COLO668 (cell line): ENCODE measurements around the gene IKZF3.
"Not testable (repeated sequence)": the region's sequence is repeated elsewhere in the genome, so short reads cannot be mapped to it uniquely, and the experiment has no call there.

Experiments used
- DNase-seq: peaks from one replicate; lab custom pipeline; 2025; ENCODE audit not compliant: unreplicated experiment; lab: John Stamatoyannopoulos, UW

The IKZF3 gene

DNA sequence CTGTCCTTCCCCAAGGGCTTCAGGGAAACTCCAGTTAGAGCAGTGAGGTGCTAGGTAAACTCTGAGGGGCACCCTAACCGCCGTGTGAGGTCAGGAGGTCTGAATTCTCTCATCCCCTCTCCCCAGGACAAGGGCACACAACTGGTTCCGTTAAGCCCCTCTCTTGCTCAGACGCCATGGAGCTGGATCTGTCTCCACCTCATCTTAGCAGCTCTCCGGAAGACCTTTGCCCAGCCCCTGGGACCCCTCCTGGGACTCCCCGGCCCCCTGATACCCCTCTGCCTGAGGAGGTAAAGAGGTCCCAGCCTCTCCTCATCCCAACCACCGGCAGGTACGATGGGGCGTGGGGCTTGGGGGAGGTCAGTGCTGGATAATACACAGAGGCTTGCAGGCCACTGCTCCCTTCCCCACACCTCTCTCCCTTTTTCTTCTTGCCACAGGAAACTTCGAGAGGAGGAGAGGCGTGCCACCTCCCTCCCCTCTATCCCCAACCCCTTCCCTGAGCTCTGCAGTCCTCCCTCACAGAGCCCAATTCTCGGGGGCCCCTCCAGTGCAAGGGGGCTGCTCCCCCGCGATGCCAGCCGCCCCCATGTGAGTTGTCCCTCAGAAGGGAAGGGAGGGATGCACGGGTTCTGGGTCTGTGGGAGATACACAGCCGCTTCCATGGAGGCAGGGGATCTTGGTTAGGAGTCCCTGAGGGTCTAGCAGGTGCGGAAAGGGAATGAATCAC, 121.8 kb downstream of the IKZF3 start:
- no peak for DNase-seq

DNA sequence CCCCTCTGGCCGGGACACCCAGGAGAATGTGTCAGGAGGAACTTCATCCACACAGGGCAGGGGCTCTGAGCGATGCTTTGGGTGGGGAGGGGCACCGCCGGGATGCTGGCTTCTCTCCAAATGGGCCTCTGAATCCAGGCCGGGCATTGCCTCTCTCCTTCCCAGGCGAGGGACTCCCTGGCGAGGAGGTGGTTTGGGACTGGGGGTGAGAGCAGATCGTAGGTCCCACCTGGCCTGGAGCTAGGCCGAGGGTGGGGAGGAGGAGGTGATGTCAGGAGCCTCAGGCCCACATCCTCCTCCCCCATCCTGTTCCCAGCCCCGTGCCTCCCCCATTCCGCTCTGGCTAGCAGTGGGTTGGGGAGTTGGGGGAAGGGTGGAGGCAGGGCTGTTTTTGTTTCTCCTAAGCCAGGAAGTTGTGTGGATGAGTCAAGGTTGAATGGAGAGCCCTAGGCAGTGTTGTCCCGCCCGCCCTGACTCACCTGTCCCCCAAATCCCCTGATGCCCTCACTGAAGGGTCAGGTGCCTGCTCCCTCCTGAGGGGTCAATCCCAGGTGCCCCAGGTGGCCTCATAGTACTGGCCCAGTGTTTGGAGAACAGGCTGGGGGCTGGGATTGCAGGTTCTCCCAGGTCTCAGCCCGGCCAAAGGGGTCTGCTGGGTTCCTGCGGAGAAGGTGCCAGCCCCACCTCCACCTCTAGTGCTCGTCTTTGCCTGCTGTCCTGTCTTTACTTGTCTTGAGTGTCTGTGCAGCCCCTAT, 123.6 kb downstream of the IKZF3 start:
- peak; percentile 80 for DNase-seq

DNA sequence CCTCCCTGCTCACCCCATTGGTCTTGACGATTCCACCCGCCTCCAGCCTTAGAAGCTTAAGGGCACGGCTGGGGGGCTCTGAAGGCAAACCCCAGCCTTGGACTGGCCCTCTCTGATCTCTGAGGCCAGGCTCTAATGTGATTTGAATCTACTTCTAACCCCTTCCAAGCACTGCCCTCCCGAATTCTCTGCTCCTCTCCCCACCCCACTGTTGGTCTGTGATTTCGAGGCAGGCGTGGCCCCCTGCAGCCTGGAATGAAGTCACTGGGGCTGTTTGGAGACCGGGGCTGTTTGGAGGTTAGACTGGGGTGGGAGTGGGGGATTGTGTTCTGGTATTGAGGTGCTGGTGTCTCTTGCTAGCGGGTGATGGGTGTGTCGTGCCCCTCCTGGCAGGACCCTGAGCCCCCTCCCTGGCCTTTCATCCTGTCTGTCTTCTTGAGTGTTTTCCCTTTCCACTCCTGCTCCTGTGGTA, 124.2 kb downstream of the IKZF3 start:
- DNase-seq, result peak; percentile 27

DNA sequence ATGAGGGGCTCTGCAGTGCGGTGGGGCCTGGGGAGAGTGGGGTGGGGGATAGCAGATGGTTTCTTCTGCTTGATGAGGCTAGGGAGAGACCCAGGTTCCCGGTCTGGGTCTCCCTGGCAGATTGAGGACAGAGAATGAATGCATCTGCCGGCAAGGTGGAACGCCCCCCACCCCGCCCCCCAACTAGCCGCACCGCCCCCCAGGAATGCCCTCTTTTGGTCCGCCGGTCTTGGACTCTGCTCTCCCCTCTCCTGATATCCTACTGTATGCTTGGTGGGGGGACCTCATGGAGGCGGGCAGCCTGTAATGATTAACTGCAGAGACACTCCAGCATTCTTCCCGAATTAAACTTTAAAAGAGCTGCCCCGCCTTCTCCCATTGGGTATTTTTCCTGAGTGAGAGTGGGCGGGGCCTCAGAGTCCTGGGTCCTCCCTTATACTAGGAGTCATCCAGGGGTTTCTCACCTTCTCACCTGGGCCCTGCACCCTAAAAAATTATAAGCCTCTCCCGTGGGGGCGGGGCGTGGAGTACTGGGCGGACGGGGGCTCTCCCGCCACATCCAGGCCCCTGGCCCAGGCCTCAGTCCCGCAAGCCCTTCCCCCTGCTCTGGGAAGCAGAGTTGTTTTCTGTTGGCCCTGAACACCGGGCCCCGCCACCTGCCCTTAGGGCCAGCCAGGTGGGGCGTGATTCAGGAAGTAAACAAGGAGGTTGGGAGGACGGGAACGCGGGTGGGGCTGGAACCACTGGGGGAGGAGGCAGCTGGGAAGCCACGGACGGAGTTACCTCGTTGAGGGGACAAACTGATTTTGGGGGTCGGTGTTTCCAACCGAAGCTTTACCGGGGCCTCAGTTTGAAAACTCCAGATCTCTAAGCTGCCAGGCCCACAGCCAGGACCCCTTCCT, 124.9 kb downstream of the IKZF3 start:
- peak; percentile 89 for DNase-seq

DNA sequence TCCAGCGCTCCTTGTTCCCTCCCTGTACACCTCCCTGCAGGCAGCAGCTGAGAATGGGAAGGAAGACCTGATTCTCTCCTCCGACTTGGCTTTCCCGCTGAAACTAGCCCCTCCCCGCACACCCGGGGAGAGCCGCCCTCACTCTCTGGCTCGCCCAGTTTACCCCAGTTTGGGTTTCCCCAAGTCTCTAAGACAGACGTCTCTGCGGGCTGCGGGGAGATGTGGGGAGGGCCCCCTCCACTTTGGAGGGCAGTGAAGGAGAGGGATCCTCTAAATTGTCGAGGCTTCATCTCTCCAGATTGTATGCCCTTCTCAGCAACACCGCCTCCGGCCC, 125.6 kb downstream of the IKZF3 start:
- DNase-seq, result peak; percentile 55

DNA sequence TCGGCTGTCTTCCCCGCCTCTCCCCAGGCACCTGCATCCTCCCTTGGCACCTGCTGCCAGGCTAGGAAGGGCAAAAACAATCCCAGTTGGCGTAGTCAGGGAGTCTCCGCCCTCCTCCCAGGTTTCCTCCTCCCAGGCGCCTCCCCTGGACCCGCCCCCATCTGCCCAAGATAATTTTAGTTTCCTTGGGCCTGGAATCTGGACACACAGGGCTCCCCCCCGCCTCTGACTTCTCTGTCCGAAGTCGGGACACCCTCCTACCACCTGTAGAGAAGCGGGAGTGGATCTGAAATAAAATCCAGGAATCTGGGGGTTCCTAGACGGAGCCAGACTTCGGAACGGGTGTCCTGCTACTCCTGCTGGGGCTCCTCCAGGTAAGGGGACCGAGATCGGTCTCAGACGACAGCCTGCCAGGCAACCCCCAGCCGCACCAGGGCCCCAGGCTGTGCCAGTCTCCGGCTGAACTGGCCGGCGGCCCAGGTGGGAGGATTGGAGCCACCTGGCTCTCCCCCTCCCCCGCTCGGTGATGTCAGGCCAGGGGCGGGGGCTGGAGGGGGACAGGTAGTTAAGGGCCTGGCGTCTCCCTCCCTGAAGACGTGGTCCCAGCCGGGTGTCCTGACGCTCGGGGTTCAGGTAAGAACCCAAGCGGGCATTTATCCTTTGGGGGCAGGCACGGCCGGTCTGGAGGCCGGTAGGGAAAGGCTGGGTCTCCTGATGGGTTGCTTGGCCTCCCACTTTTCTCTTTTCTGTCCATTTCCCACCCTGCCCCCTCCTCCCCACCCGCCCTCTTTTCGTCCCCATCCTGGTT, 126.1 kb downstream of the IKZF3 start, which contains the start of gene GRB7:
Gene GRB7 (plus strand): TSS at position 179 of the 808 bp plus-strand sequence. CDS start 4,364 bp downstream, outside the sequence.
- DNase-seq, result peak; percentile 89

DNA sequence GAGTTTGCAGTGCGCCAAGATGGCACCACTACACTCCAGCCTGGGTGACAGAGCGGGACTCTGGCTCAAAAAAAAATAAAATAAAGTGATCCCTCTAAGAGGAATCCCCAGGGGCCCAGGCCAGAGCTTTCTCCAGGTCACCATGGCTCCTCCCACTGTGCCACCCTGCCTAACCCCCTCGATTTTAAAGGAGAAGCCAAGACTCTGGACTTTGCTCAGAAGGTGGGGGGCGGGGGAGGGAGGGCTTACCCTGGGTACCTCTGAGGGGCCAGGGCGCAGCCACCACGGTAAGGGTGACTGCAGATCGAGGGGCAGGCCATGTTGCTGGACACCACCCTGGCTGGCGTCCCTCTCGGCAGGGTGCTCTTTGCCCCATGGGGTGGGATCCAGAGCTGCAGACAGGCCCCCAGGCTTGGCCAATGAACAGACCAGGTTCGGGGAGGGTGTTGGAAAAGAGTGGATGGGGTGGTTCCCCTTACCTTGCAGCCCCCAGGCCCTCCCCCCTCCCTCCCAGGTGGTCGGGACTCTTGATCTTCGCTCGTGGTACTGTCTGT, 126.8 kb downstream of the IKZF3 start:
- DNase-seq, result peak; percentile 20

DNA sequence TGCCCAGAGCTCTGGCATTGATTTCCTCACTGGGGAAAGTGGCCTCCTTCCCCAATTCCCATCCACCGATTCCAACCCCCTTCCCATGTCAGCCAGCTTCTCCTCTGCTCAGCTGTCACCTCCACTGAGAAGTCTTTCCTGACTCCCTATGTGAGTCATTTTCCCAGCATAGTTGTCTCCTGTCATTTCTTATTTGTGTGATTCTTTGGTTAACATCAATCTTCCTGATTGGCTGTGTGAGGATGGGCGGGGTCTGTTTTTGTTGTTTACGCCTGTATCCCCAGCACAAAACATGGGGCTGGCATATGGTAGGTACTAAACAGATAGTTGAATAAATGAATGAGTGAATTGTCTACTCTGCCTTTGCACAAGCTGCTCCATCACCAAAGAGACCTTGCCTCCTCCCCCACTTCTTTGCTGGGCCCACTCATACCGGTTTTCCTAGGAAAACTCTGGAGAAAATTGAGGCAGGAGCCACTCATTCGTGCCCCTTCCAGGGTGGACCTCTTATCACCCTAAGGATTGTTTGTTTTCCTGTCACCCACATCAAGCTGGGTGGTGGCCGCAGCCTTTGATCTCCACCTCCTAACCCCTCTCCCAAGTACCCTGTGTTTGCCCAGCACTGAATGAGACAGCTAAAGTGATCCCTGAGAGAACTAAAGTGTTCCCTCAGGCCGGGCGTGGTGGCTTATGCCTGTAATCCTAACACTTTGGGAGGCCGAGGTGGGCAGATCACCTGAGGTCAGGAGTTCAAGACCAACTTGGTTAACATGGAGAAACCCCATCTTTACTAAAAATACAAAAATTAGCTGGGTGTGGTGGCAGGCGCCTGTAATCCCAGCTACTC, 127.6 kb downstream of the IKZF3 start:
- DNase-seq, result no peak

DNA sequence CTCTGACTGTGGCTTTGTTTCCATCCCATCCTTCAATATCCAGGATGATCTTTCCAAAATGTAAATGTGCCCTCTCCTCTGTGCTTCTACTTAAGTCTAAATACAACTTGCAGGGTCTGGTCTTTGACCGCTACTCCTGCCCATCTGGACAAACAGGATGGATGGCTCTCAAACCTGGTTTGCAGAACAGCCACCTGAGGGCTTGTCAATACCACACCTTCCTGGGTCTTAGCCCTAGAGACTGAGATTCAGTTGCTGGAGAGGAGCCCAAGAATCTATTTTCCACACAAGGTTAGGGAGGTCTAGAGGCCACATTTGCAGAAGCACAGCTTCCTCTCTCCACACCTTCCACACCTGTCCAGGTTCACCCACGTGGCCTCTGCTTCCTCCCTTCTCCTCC, 128.2 kb downstream of the IKZF3 start:
- no peak for DNase-seq

DNA sequence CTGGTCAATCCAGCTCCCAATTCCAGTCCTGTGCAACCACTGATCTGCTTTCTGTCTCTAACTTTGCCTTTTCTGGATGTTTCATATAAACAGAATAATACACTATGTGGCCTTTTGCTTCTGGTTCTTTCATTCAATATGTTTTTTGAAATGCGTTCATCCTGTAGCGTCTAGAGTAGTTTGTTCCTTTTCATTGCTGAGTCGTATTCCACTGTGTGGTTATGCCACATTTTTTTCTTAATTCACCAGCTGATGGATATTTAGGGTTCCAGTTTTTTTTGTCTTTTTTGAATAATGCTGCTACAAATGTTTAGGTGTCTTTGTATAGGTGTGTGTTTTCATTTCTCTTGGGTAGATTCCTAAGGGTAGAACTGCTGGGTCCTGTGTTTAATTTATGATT, 131.5 kb downstream of the IKZF3 start:
- no peak for DNase-seq

DNA sequence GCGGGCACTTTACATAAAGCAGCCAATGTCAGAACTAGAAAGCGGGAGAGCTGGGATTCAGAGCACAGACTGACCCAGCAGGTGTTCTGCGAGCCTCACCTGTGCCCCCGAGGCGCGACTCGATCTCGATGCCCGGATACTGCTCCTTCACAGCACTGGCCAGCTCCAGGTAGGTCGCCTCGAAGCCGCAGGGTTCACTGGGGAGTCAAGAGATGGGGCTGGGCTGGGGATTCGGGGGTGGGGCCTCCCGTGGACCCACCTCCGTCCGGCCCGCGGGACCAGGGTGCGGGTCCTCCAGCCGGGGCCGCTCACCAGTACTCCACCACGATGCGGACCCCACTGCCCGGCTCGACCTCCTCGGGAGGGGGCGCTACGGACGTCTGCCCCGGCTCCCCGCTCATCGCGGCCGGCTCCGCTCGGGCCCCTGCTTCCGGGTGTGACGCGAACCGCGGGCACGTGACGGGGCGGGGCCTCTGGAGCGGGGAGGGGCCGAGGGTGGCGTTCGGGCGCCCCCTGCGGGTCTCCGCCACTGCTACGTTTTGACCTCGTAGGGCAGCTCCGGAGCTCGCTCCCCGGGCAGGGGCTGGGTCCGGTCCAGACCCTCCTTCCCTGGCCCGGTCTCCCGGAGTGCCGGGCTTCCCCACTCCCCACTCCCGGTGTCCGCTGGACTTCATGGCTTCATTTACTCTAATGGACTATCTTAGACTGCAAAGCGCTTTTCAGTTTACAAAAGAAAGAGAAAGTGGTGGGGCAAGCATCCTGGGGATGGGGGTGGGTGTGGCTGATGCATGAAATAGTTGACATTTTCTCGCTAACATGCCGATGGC, 133.8 kb downstream of the IKZF3 start, which contains the start of gene MIEN1:
Gene MIEN1 (minus strand): TSS at position 438 of the 827 bp plus-strand sequence. CDS start 37 bp downstream, at position 401.
- DNase-seq, result peak; percentile 85

DNA sequence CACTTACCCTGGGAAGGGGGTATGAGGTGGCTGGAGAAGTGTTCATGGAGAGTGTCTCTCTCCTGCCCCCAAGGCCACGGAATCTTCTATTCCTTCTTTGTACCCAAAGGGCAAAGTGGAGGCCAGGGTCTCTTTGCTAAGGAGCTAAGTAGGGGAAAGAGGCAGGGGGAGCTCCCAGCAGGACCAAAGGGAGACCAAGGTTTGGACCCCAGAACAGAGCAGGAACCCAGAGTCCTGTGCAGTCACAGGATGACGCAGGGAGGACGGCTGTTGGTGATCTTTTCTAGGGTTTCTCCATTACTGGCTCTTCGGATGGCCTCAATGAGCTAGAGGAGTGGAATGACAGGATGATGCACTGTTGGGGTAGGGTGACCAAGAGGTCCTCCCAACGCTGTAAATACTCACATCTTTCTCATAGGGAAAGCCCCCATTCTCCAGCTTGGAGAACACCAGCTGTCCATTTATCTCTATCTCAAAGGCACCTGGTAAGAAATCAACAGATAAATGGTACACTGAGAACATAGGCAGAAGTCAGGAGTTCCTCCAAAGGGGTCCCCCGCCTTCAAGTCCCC, 134.7 kb downstream of the IKZF3 start:
- no peak for DNase-seq

DNA sequence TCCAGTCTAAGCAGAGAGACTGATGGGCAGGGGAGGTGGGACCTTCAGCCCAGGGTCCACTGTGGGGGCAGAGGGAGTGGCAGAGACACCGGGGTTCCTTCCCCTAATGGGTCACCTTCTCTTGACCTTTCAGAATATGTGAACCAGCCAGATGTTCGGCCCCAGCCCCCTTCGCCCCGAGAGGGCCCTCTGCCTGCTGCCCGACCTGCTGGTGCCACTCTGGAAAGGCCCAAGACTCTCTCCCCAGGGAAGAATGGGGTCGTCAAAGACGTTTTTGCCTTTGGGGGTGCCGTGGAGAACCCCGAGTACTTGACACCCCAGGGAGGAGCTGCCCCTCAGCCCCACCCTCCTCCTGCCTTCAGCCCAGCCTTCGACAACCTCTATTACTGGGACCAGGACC, 136.6 kb downstream of the IKZF3 start:
- no peak for DNase-seq

DNA sequence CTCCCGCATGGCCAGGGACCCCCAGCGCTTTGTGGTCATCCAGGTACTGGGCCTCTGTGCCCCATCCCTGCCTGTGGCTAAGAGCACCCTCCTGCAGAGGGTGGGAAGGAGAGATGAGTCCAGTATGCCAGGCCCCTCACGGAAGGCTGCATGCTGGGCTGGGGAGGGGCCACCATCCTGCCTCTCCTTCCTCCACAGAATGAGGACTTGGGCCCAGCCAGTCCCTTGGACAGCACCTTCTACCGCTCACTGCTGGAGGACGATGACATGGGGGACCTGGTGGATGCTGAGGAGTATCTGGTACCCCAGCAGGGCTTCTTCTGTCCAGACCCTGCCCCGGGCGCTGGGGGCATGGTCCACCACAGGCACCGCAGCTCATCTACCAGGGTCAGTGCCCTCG, 137.5 kb downstream of the IKZF3 start:
- no peak for DNase-seq

DNA sequence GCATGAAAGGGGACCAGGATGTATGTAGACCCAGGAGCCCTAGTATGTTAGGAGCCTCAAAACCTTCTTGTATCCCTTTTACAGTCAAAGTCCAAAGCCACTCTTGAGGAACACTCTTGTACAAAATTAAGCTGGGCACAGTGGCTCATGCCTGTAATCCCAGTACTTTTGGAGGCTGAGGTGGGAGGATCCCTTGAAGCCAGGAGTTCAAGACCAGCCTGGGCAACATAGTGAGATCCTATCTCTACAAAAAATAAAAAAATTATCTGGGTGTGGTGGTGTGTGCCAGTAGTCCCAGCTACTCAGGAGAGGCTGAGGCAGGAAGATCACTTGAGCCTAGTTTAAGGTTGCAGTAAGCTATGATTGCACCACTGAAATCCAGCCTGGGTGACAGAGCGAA, 138.2 kb downstream of the IKZF3 start:
- DNase-seq, result not testable (repeated sequence)

DNA sequence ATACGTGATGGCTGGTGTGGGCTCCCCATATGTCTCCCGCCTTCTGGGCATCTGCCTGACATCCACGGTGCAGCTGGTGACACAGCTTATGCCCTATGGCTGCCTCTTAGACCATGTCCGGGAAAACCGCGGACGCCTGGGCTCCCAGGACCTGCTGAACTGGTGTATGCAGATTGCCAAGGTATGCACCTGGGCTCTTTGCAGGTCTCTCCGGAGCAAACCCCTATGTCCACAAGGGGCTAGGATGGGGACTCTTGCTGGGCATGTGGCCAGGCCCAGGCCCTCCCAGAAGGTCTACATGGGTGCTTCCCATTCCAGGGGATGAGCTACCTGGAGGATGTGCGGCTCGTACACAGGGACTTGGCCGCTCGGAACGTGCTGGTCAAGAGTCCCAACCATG, 139.4 kb downstream of the IKZF3 start:
- no peak for DNase-seq

DNA sequence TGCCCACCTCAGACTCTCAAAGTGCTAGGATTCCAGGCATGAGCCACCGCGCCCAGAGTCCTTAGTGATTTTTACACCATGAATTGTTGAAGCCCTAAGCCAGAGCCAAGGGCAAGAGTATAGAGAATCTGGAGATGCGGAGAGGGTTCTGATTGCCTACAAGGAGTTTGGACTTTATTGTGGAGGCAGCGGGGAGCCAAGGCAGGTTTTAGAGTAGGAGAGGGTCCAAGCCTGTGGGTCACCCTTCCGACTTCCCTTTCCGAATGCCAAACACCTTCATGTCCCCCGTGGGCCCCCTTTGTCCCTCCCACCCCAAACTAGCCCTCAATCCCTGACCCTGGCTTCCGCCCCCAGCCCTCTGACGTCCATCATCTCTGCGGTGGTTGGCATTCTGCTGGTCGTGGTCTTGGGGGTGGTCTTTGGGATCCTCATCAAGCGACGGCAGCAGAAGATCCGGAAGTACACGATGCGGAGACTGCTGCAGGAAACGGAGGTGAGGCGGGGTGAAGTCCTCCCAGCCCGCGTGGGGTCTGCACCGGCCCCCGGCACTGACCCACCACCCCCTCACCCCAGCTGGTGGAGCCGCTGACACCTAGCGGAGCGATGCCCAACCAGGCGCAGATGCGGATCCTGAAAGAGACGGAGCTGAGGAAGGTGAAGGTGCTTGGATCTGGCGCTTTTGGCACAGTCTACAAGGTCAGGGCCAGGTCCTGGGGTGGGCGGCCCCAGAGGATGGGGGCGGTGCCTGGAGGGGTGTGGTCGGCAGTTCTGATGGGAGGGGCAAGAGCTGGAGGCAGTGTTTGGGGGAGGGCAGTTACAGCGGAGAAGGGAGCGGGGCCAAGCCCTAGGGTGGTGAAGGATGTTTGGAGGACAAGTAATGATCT, 140.9 kb downstream of the IKZF3 start:
- DNase-seq, result no peak
